ENCODE results near the gene BPIFB3. TPM values are rescaled to one million over a fixed set of nuclear protein-coding genes. Genes with fewer than 3 reads are reported as not detected.

BPIFB3 gene
- total RNA-seq, 1 experiment from 2014 or later: not detected

DNA sequence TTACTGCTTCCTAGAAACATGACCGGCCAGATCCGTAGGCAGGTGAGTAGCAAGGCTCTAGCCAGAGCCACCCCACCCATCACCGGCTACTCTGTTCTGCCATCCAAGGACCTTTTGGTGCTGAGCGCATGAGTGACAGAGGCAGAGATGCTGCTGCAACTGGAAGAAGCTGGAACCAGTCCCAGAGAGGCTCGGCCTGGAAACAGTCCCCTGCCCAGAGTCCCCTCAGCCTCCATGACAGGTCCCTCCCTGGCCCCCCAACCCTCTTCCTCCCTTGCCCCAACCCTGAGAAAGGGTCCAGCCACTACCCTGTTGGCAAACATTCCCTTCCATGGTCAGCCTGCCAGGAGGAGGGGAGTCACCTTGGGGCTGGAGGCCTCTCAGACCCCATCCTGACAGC lies 57.6 kb downstream of the BPIFB3 start:
- DNase-seq (ENCODE audit: low spot score): no peak
- no peak for ATAC-seq
- H3K9me3 Mint-ChIP-seq: peaks cover 23% of the 10 kb centered on the region
- peaks cover 10% of the 10 kb centered on the region for H3K36me3 Mint-ChIP-seq
- no peaks in the 10 kb centered on the region for H3K4me1 Mint-ChIP-seq
- H3K27ac Mint-ChIP-seq: no peak overlapping the region
- H3K27me3 Mint-ChIP-seq (ENCODE audit: low read depth): peaks cover 8% of the 10 kb centered on the region
- ChIA-PET POLR2A (no interaction called here), CTCF (interaction anchor here (0.6 kb wide), 1 partner anchor 786 kb away, joined by 4 read pairs; no protein-coding TSS in a partner anchor)
- no peak overlapping the region for H3K4me3 Mint-ChIP-seq
- TF ChIP-seq GABPB1 (CRISPR knock-in tag; IDR thresholded peaks at IDR 0.05) (no peak), FOXJ3 (CRISPR knock-in tag; IDR thresholded peaks at IDR 0.05; ENCODE audit: borderline replicate concordance) (no peak), FOXK1 (CRISPR knock-in tag; IDR thresholded peaks at IDR 0.05) (no peak), NFATC4 (CRISPR knock-in tag; IDR thresholded peaks at IDR 0.05) (no peak), ZNF396 (CRISPR knock-in tag; IDR thresholded peaks at IDR 0.05; ENCODE audit: borderline replicate concordance) (no peak), OVOL2 (CRISPR knock-in tag; IDR thresholded peaks at IDR 0.05; ENCODE audit: borderline replicate concordance) (no peak)
- TF ChIP-seq, protein P1, sequence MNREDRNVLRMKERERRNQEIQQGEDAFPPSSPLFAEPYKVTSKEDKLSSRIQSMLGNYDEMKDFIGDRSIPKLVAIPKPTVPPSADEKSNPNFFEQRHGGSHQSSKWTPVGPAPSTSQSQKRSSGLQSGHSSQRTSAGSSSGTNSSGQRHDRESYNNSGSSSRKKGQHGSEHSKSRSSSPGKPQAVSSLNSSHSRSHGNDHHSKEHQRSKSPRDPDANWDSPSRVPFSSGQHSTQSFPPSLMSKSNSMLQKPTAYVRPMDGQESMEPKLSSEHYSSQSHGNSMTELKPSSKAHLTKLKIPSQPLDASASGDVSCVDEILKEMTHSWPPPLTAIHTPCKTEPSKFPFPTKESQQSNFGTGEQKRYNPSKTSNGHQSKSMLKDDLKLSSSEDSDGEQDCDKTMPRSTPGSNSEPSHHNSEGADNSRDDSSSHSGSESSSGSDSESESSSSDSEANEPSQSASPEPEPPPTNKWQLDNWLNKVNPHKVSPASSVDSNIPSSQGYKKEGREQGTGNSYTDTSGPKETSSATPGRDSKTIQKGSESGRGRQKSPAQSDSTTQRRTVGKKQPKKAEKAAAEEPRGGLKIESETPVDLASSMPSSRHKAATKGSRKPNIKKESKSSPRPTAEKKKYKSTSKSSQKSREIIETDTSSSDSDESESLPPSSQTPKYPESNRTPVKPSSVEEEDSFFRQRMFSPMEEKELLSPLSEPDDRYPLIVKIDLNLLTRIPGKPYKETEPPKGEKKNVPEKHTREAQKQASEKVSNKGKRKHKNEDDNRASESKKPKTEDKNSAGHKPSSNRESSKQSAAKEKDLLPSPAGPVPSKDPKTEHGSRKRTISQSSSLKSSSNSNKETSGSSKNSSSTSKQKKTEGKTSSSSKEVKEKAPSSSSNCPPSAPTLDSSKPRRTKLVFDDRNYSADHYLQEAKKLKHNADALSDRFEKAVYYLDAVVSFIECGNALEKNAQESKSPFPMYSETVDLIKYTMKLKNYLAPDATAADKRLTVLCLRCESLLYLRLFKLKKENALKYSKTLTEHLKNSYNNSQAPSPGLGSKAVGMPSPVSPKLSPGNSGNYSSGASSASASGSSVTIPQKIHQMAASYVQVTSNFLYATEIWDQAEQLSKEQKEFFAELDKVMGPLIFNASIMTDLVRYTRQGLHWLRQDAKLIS (CRISPR knock-in tag; IDR thresholded peaks at IDR 0.05; ENCODE audit: borderline replicate concordance): no peak
- TF ChIP-seq, protein P2, sequence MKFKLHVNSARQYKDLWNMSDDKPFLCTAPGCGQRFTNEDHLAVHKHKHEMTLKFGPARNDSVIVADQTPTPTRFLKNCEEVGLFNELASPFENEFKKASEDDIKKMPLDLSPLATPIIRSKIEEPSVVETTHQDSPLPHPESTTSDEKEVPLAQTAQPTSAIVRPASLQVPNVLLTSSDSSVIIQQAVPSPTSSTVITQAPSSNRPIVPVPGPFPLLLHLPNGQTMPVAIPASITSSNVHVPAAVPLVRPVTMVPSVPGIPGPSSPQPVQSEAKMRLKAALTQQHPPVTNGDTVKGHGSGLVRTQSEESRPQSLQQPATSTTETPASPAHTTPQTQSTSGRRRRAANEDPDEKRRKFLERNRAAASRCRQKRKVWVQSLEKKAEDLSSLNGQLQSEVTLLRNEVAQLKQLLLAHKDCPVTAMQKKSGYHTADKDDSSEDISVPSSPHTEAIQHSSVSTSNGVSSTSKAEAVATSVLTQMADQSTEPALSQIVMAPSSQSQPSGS (CRISPR knock-in tag; IDR thresholded peaks at IDR 0.05; ENCODE audit: borderline replicate concordance, low read depth): no peak
- TF ChIP-seq, protein P3, sequence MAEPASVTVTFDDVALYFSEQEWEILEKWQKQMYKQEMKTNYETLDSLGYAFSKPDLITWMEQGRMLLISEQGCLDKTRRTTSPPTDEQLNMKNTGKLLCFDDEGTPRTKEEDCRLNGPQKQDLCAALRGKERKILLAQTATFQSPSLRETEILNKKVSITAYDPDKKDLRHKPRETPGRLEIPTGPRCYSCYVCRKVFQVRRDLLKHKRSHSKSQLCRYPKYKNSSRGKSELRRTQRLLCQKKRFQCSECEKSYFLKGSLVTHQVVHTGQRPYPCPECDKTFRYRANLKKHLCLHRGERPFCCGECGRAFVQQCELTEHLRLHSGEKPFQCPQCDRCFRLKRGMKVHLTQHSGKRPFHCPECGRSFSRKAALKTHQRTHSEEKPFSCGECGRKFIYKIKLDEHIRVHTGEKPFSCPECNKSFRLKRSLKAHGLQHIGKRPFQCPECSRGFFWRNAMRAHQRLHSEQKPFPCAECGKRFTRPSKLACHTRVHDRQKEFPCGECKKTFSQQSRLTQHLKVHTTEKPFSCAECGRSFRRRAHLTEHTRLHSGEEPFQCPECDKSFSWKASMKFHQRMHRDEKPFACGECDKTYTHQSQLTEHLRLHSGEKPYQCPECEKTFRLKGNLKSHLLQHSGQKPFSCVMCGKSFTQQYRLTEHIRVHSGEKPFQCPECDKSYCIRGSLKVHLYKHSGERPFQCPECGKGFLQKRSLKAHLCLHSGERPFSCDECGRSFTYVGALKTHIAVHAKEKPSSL (CRISPR knock-in tag; conservative IDR thresholded peaks at IDR 0.05): no peak

DNA sequence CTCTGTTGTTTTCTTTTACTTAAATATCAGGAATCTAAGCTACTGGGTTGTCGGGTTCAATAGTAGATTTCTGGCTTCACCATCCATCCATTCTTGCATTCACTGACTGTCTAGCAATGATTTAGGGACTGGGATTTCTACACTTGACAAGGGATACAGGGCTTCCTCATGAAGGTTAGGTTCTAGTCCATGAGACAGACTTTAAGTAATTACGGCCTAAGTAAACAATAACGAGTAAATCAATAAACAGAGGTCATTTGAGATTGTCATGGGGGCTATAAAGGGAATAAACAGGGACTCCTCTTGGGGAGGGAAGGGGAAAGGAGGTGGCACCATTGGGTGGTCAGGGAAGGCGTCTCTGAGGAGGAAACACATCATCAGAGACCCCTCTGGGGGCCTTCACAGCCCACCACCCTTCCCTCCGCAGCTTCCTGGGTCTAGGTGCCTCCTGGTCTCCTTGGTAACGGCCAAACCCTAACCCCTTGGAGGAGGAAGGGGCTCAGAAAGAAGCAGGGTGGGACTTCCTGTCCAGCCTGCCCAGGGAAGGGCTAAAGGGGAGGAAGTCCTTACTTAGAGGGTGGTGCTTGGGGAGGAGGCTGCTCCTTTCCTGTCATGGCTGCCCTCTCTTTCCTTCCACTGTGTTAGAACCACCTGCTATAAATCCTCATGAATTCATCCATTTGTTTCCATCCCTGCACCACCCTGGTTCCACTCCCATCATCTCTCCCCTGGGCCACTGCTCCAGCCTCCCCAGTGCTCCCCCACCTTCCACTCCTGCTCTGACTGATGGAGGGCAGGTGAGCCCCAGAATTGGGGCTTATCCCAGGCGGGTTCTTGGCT lies 59.1 kb downstream of the BPIFB3 start:
- POLR2A ChIA-PET: no interaction called here
- CTCF ChIA-PET: no interaction called here
- no peaks in the 10 kb centered on the region for H3K4me1 Mint-ChIP-seq
- TF ChIP-seq TEAD4 (CRISPR knock-in tag; IDR thresholded peaks at IDR 0.05) (no peak), ATF1 (CRISPR knock-in tag; IDR thresholded peaks at IDR 0.05) (no peak), OVOL2 (CRISPR knock-in tag; IDR thresholded peaks at IDR 0.05; ENCODE audit: borderline replicate concordance) (no peak), IRF2 (CRISPR knock-in tag; IDR thresholded peaks at IDR 0.05; ENCODE audit: borderline replicate concordance, low read depth) (no peak), CREM (CRISPR knock-in tag; IDR thresholded peaks at IDR 0.05) (no peak), HMGA2 (CRISPR knock-in tag; IDR thresholded peaks at IDR 0.05) (no peak), NR3C1 (CRISPR knock-in tag; conservative IDR thresholded peaks at IDR 0.05; ENCODE audit: low read depth) (no peak), GABPB1 (CRISPR knock-in tag; IDR thresholded peaks at IDR 0.05) (no peak)
- TF ChIP-seq, protein P4, sequence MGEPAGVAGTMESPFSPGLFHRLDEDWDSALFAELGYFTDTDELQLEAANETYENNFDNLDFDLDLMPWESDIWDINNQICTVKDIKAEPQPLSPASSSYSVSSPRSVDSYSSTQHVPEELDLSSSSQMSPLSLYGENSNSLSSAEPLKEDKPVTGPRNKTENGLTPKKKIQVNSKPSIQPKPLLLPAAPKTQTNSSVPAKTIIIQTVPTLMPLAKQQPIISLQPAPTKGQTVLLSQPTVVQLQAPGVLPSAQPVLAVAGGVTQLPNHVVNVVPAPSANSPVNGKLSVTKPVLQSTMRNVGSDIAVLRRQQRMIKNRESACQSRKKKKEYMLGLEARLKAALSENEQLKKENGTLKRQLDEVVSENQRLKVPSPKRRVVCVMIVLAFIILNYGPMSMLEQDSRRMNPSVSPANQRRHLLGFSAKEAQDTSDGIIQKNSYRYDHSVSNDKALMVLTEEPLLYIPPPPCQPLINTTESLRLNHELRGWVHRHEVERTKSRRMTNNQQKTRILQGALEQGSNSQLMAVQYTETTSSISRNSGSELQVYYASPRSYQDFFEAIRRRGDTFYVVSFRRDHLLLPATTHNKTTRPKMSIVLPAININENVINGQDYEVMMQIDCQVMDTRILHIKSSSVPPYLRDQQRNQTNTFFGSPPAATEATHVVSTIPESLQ (CRISPR knock-in tag; IDR thresholded peaks at IDR 0.05): no peak
- TF ChIP-seq, protein P5, sequence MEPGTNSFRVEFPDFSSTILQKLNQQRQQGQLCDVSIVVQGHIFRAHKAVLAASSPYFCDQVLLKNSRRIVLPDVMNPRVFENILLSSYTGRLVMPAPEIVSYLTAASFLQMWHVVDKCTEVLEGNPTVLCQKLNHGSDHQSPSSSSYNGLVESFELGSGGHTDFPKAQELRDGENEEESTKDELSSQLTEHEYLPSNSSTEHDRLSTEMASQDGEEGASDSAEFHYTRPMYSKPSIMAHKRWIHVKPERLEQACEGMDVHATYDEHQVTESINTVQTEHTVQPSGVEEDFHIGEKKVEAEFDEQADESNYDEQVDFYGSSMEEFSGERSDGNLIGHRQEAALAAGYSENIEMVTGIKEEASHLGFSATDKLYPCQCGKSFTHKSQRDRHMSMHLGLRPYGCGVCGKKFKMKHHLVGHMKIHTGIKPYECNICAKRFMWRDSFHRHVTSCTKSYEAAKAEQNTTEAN (CRISPR knock-in tag; IDR thresholded peaks at IDR 0.05): no peak
- ATAC-seq (no peak), DNase-seq (ENCODE audit: low spot score) (no peak)
- H3K4me3 Mint-ChIP-seq: no peak overlapping the region
- H3K36me3 Mint-ChIP-seq: peaks cover 11% of the 10 kb centered on the region
- peaks cover 8% of the 10 kb centered on the region for H3K27me3 Mint-ChIP-seq (ENCODE audit: low read depth)
- H3K27ac Mint-ChIP-seq: no peak overlapping the region
- H3K9me3 Mint-ChIP-seq: peaks cover 25% of the 10 kb centered on the region

Data from WTC11 (cell line).